ENCODE measurements around the gene PRKAG2. TPM values are rescaled to one million over a fixed set of nuclear protein-coding genes. Genes with fewer than 3 reads are reported as not detected.

Gene PRKAG2
- total and polyA plus RNA-seq, 2 experiments from 2014 or later, result 9.1 to 14.9 TPM

DNA sequence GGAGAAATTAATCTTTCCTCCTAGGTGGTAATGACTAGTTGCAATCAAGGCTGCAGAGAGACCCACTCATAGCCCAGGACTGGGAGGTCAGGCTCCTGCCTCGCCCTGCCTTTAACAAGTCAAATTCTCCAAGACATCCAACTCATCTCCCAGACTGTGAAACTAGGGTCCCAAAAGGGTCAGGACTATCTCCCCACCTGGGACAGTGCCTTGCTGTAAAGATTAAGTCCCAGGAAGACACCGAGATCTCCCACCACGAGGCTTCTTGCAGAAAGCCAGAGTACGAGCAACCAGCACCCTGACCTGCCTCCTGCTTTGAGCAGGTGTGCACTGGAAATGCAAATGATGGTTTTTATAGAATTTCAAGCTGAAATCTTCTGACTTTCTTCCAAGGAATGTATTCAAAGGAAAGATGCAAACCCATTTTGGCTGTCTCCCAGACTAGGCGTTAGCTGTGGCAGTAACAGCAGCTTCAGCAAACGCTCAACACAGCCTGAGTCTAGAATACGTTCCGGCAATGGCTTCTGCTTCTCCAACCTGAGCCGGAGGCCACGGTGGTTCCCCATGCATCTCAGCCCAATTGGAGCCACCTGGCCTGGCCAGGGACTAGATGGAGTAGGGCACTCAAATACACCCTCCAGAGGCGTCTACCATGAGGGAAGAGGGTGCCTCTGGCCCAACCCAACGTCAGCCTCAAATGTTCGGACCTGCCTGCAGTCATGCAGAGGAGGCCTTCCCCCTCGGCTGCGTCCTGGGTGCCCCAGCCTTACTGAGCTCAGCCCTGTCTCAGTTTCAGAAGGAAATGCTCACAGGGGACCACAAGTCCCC is 170.4 kb downstream of the PRKAG2 start (continued):
- TF ChIP-seq, protein P1, sequence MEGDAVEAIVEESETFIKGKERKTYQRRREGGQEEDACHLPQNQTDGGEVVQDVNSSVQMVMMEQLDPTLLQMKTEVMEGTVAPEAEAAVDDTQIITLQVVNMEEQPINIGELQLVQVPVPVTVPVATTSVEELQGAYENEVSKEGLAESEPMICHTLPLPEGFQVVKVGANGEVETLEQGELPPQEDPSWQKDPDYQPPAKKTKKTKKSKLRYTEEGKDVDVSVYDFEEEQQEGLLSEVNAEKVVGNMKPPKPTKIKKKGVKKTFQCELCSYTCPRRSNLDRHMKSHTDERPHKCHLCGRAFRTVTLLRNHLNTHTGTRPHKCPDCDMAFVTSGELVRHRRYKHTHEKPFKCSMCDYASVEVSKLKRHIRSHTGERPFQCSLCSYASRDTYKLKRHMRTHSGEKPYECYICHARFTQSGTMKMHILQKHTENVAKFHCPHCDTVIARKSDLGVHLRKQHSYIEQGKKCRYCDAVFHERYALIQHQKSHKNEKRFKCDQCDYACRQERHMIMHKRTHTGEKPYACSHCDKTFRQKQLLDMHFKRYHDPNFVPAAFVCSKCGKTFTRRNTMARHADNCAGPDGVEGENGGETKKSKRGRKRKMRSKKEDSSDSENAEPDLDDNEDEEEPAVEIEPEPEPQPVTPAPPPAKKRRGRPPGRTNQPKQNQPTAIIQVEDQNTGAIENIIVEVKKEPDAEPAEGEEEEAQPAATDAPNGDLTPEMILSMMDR (conservative IDR thresholded peaks at IDR 0.05; ENCODE audit: low read depth in 2 of 2), result no peak
- TF ChIP-seq, protein P2, sequence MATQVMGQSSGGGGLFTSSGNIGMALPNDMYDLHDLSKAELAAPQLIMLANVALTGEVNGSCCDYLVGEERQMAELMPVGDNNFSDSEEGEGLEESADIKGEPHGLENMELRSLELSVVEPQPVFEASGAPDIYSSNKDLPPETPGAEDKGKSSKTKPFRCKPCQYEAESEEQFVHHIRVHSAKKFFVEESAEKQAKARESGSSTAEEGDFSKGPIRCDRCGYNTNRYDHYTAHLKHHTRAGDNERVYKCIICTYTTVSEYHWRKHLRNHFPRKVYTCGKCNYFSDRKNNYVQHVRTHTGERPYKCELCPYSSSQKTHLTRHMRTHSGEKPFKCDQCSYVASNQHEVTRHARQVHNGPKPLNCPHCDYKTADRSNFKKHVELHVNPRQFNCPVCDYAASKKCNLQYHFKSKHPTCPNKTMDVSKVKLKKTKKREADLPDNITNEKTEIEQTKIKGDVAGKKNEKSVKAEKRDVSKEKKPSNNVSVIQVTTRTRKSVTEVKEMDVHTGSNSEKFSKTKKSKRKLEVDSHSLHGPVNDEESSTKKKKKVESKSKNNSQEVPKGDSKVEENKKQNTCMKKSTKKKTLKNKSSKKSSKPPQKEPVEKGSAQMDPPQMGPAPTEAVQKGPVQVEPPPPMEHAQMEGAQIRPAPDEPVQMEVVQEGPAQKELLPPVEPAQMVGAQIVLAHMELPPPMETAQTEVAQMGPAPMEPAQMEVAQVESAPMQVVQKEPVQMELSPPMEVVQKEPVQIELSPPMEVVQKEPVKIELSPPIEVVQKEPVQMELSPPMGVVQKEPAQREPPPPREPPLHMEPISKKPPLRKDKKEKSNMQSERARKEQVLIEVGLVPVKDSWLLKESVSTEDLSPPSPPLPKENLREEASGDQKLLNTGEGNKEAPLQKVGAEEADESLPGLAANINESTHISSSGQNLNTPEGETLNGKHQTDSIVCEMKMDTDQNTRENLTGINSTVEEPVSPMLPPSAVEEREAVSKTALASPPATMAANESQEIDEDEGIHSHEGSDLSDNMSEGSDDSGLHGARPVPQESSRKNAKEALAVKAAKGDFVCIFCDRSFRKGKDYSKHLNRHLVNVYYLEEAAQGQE (IDR thresholded peaks at IDR 0.05; ENCODE audit: unreplicated experiment), result no peak
- TF ChIP-seq NANOG (IDR thresholded peaks at IDR 0.05; ENCODE audit: borderline replicate concordance) (no peak), STAT1 (IDR thresholded peaks at IDR 0.05; ENCODE audit: unreplicated experiment) (no peak), ETS1 (IDR thresholded peaks at IDR 0.05) (no peak), CREB1 (CRISPR knock-in tag; IDR thresholded peaks at IDR 0.05; ENCODE audit: low read depth) (no peak), POLR2AphosphoS5 (IDR thresholded peaks at IDR 0.05; ENCODE audit: low read depth) (no peak), ZNF114 (CRISPR knock-in tag; IDR thresholded peaks at IDR 0.05) (no peak), EZH2phosphoT487 (IDR thresholded peaks at IDR 0.05; ENCODE audit: unreplicated experiment) (no peak), EZH2 (IDR thresholded peaks at IDR 0.05; ENCODE audit: low read depth, unreplicated experiment) (no peak)

DNA sequence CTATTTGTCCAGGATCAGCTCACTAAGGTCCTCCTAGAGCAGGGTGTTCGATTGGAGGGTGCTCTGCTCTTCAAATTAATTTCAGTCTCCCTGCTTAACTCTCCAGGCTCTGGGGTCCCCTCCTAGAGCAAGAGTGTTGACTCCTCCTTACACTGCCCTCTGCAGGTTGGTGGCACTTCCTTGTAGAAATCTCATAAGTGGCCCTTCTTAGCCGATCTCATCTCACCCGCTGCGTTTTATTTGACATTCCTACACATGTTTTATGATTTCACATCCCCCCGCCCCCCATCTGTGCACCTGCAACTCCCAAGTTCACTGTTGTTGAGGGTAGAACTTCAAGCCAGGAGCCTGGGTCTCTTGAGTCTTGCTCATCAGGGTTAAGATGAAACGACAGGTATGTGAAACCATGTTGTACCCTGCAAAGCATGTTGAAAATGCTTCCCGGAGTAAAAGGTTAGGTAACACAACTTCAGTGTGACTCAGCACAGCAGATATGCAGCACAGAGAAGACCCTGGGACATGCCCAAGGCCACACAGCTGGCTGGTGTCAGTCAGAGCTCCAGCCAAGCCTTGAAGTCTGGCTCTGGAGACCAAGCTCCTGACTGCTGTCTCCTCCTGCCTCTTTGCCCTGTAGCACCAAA is 171.2 kb downstream of the PRKAG2 start:
- TF ChIP-seq, protein P1 (conservative IDR thresholded peaks at IDR 0.05; ENCODE audit: low read depth in 2 of 2), result peak; percentile 77 to 82
- TF ChIP-seq, protein P2 (IDR thresholded peaks at IDR 0.05; ENCODE audit: unreplicated experiment), result no peak
- no peak for TF ChIP-seq ETS1 (IDR thresholded peaks at IDR 0.05)
- no peak for TF ChIP-seq EZH2phosphoT487 (IDR thresholded peaks at IDR 0.05; ENCODE audit: unreplicated experiment)
- TF ChIP-seq EZH2 (IDR thresholded peaks at IDR 0.05; ENCODE audit: low read depth, unreplicated experiment), result no peak
- TF ChIP-seq STAT1 (IDR thresholded peaks at IDR 0.05; ENCODE audit: unreplicated experiment), result no peak

More for the DNA sequence above, 171.2 kb downstream of the PRKAG2 start:
- Mint-ChIP-seq H3K27ac (peak overlapping the region; percentile 65; the same call in 1 of the 2 replicates), H3K36me3 (ENCODE audit: low read depth) (no peaks in the 10 kb centered on the region), H3K27me3 (ENCODE audit: insufficient read depth, low read depth, poor library complexity) (peaks cover 11% of the 10 kb centered on the region), H3K4me1 (peaks cover 8% of the 10 kb centered on the region), H3K9me3 (no peaks in the 10 kb centered on the region), H3K4me3 (peak overlapping the region; percentile 42; the same call in 2 of the 3 replicates)
- H2AFZ ChIP-seq, result no peak overlapping the region
- H3K27ac ChIP-seq (ENCODE audit: low read depth), result no peak overlapping the region
- H3K4me3 ChIP-seq, result no peak overlapping the region
- no peaks in the 10 kb centered on the region for H3K9me2 ChIP-seq (ENCODE audit: insufficient read depth)
- no peaks in the 10 kb centered on the region for H3K27me3 ChIP-seq (ENCODE audit: insufficient read depth)
- peak; percentile 88 for ATAC-seq
- peak; percentile 80 for DNase-seq (ENCODE audit: low spot score)
- H3K79me2 ChIP-seq (replicated peaks; ENCODE audit: insufficient read depth), result no peaks in the 10 kb centered on the region
- H4K20me1 ChIP-seq (replicated peaks; ENCODE audit: insufficient read depth), result no peaks in the 10 kb centered on the region
- H3K36me3 ChIP-seq (ENCODE audit: insufficient read depth), result no peaks in the 10 kb centered on the region
- no peaks in the 10 kb centered on the region for H3F3A ChIP-seq (replicated peaks; ENCODE audit: low read depth)
- H3K4me2 ChIP-seq, result no peak overlapping the region
- no peaks in the 10 kb centered on the region for H3K4me1 ChIP-seq (ENCODE audit: insufficient read depth)
